Measurements from ENCODE around the gene BBOF1. TPM values are rescaled to one million over a fixed set of nuclear protein-coding genes. Genes with fewer than 3 reads are reported as not detected.

The BBOF1 gene
- total RNA-seq, 1 donor from 2014 or later, result 2.0 TPM

GRCh38 chr14:73995977-73996378 is 23.2 kb upstream of the BBOF1 start:
- Histone ChIP-seq H3K27ac (no peak overlapping the region), H3K36me3 (no peaks in the 10 kb centered on the region), H3K9me3 (ENCODE audit: low read depth) (no peaks in the 10 kb centered on the region), H3F3A (ENCODE audit: low read depth) (no peaks in the 10 kb centered on the region), H3K4me3 (no peak overlapping the region), H3K4me2 (no peak overlapping the region), H4K20me1 (ENCODE audit: low read depth) (no peaks in the 10 kb centered on the region), H3K4me1 (no peaks in the 10 kb centered on the region), H3K27me3 (no peaks in the 10 kb centered on the region), H2AFZ (replicated peaks) (no peak overlapping the region), H3K79me2 (ENCODE audit: low read depth) (no peaks in the 10 kb centered on the region), H3K9ac (no peak overlapping the region)
- Mint-ChIP-seq H3K27me3 (ENCODE audit: insufficient read depth, low read depth) (no peaks in the 10 kb centered on the region), H3K27ac (no peak overlapping the region), H3K9me3 (no peaks in the 10 kb centered on the region), H3K4me1 (no peaks in the 10 kb centered on the region), H3K36me3 (no peaks in the 10 kb centered on the region), H3K4me3 (no peak overlapping the region)
- DNase-seq (ENCODE audit: low spot score), result no peak
- TF ChIP-seq, protein P1, sequence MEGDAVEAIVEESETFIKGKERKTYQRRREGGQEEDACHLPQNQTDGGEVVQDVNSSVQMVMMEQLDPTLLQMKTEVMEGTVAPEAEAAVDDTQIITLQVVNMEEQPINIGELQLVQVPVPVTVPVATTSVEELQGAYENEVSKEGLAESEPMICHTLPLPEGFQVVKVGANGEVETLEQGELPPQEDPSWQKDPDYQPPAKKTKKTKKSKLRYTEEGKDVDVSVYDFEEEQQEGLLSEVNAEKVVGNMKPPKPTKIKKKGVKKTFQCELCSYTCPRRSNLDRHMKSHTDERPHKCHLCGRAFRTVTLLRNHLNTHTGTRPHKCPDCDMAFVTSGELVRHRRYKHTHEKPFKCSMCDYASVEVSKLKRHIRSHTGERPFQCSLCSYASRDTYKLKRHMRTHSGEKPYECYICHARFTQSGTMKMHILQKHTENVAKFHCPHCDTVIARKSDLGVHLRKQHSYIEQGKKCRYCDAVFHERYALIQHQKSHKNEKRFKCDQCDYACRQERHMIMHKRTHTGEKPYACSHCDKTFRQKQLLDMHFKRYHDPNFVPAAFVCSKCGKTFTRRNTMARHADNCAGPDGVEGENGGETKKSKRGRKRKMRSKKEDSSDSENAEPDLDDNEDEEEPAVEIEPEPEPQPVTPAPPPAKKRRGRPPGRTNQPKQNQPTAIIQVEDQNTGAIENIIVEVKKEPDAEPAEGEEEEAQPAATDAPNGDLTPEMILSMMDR (IDR thresholded peaks at IDR 0.05), result no peak
- no peak for TF ChIP-seq EZH2phosphoT487 (IDR thresholded peaks at IDR 0.05)

GRCh38 chr14:73996731-73997107 is 22.4 kb upstream of the BBOF1 start:
- no peak overlapping the region for H3K27ac ChIP-seq
- H2AFZ ChIP-seq (replicated peaks), result no peak overlapping the region
- no peak for DNase-seq (ENCODE audit: low spot score)
- H3K4me2 ChIP-seq, result no peak overlapping the region
- H3K9ac ChIP-seq, result no peak overlapping the region
- H3K4me1 ChIP-seq, result no peaks in the 10 kb centered on the region
- Mint-ChIP-seq H3K27me3 (ENCODE audit: insufficient read depth, low read depth) (no peaks in the 10 kb centered on the region), H3K4me3 (no peak overlapping the region), H3K9me3 (no peaks in the 10 kb centered on the region), H3K4me1 (no peaks in the 10 kb centered on the region), H3K27ac (peak overlapping the region; percentile 5), H3K36me3 (no peaks in the 10 kb centered on the region)
- no peak for TF ChIP-seq EZH2 (IDR thresholded peaks at IDR 0.05)
- TF ChIP-seq, protein P1 (IDR thresholded peaks at IDR 0.05), result no peak
- no peak for TF ChIP-seq EZH2phosphoT487 (IDR thresholded peaks at IDR 0.05)
- no peaks in the 10 kb centered on the region for H3K9me3 ChIP-seq (ENCODE audit: low read depth)
- no peaks in the 10 kb centered on the region for H3K27me3 ChIP-seq
- no peak overlapping the region for H3K4me3 ChIP-seq
- H3K36me3 ChIP-seq, result no peaks in the 10 kb centered on the region
- H4K20me1 ChIP-seq (ENCODE audit: low read depth), result no peaks in the 10 kb centered on the region
- H3F3A ChIP-seq (ENCODE audit: low read depth), result no peaks in the 10 kb centered on the region
- H3K79me2 ChIP-seq (ENCODE audit: low read depth), result no peaks in the 10 kb centered on the region

DNA sequence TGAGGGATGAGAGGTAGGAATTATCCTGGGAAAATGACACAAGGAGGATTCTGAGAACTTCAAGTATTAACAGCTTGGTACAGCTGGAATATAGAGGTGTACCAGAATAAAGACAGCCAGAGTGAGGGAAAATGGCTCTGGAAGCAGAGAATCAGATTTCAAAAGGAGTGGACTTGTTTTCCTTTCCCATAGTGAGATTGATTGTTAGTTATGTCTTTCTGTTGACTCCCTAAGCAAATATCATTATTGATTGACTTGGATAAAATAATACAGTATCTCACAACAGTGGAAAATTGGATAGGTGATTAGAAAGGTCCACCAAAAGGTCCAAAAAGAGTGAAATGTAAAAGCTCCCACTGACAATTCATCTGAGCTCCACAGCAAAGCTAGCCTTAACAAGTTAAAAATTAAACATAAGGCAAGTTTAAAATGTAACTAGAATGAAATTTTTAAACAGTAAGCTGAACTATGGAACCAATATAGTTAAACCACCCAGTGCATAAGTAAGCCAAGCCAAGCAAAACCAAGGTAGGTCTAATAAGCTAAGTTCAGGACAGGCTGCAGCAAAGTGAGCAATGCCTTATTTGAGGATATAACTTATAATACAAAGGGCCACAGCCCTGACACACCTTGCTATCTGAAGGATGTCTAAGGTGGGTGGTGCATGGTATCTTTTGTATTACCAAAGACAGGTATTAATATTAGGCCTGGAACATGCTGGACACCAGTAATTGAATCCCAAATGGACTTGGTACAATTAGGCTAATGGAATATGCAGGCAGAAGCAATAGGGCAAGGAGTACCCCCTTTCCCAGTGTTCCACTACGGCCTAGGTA is 21.8 kb upstream of the BBOF1 start:
- H2AFZ ChIP-seq (replicated peaks), result no peak overlapping the region
- TF ChIP-seq EZH2phosphoT487 (IDR thresholded peaks at IDR 0.05), result no peak
- no peak for TF ChIP-seq EZH2 (IDR thresholded peaks at IDR 0.05)
- TF ChIP-seq, protein P1 (IDR thresholded peaks at IDR 0.05), result no peak
- no peaks in the 10 kb centered on the region for H4K20me1 ChIP-seq (ENCODE audit: low read depth)
- no peaks in the 10 kb centered on the region for H3K36me3 Mint-ChIP-seq
- no peaks in the 10 kb centered on the region for H3K9me3 Mint-ChIP-seq
- DNase-seq (ENCODE audit: low spot score), result no peak
- H3K4me3 ChIP-seq, result no peak overlapping the region
- no peaks in the 10 kb centered on the region for H3K27me3 Mint-ChIP-seq (ENCODE audit: insufficient read depth, low read depth)
- H3K4me2 ChIP-seq, result no peak overlapping the region
- no peaks in the 10 kb centered on the region for H3F3A ChIP-seq (ENCODE audit: low read depth)
- H3K27ac ChIP-seq, result no peak overlapping the region
- H3K9ac ChIP-seq, result no peak overlapping the region
- H3K79me2 ChIP-seq (ENCODE audit: low read depth), result no peaks in the 10 kb centered on the region
- H3K27me3 ChIP-seq, result no peaks in the 10 kb centered on the region
- peak overlapping the region; percentile 5 for H3K27ac Mint-ChIP-seq
- no peaks in the 10 kb centered on the region for H3K9me3 ChIP-seq (ENCODE audit: low read depth)
- H3K4me1 Mint-ChIP-seq, result no peaks in the 10 kb centered on the region
- H3K4me3 Mint-ChIP-seq, result no peak overlapping the region
- no peaks in the 10 kb centered on the region for H3K36me3 ChIP-seq
- H3K4me1 ChIP-seq, result no peaks in the 10 kb centered on the region

Measured in neural progenitor cell (in vitro differentiated cells).